Immature natural killer cell (primary cell): ENCODE data around the gene RASGRP1. TPM values are rescaled to one million over a fixed set of nuclear protein-coding genes. Genes with fewer than 3 reads are reported as not detected.
A peak's percentile ranks its signal among the peaks of the same experiment; 100 is the strongest.

Source experiments
- DNase-seq, 3 donors: peaks; one replicate each; pipeline ENCODE4 v3.0.0; 2022; ENCODE audit warnings: mixed read lengths in 1 of 3
- H3K27ac Mint-ChIP-seq, 6 donors: one replicate each; pipeline ENCODE4 v1.8.0; 2020; ENCODE audit warnings: mixed read lengths in 6 of 6, mild to moderate bottlenecking in 5 of 6, inconsistent platforms in 4 of 6, moderate library complexity in 3 of 6
- H3K27me3 Mint-ChIP-seq, 3 donors: one replicate each; pipeline ENCODE4 v1.8.0; 2020 to 2021; ENCODE audit warnings: low read depth in 3 of 3, mild to moderate bottlenecking in 3 of 3, mixed read lengths in 3 of 3, moderate library complexity in 3 of 3, inconsistent platforms in 1 of 3
- H3K36me3 Mint-ChIP-seq, 3 donors: one replicate each; pipeline ENCODE4 v1.8.0; 2020; ENCODE audit warnings: mixed read lengths in 3 of 3, inconsistent platforms in 2 of 3, mild to moderate bottlenecking in 2 of 3
- H3K4me1 Mint-ChIP-seq, 2 donors: one replicate each; pipeline ENCODE4 v1.8.0; 2020; ENCODE audit warnings: inconsistent platforms in 2 of 2, mild to moderate bottlenecking in 2 of 2, mixed read lengths in 2 of 2, moderate library complexity in 1 of 2
- H3K4me3 Mint-ChIP-seq, 5 donors: one replicate each; pipeline ENCODE4 v1.8.0; 2020; ENCODE audit warnings: mild to moderate bottlenecking in 5 of 5, mixed read lengths in 5 of 5, inconsistent platforms in 3 of 5, moderate library complexity in 3 of 5
- H3K9me3 Mint-ChIP-seq, 6 donors: one replicate each; pipeline ENCODE4 v1.8.0; 2020; ENCODE audit warnings: mild to moderate bottlenecking in 6 of 6, mixed read lengths in 6 of 6, inconsistent platforms in 4 of 6, moderate library complexity in 3 of 6
- polyA plus RNA-seq, 3 donors: library from polyadenylated mRNA; unstranded; fragments of 300-500 nt; fragmentation: Illumina TruSeq; gene quantifications; one replicate each; pipeline ENCODE4 v1.2.3, GENCODE V29; 2021

The RASGRP1 gene
- polyA plus RNA-seq, 3 donors from 2014 or later: 21.9 to 63.9 (median 22.7) TPM

GRCh38 chr15:38453971-38454695 is 110.5 kb downstream of the RASGRP1 start, which contains the start of gene FAM98B:
TSS of gene FAM98B (plus strand) at chr15:38454127. CDS start at chr15:38454162, 35 bp downstream.
- H3K9me3 Mint-ChIP-seq: no peaks in the 10 kb centered on the region
- peak within 1 kb of the TSS; percentile 97 to 98 (median 97) for H3K4me3 Mint-ChIP-seq
- peak; percentile 85 to 87 (median 86) for DNase-seq
- H3K27ac Mint-ChIP-seq: peak within 1 kb of the TSS; percentile 86 to 98 (median 97)
- peaks cover 7 to 19% (median 10%) of the 10 kb centered on the region in 3 donors for H3K27me3 Mint-ChIP-seq
- H3K4me1 Mint-ChIP-seq: peaks cover 27 to 44% of the 10 kb centered on the region in 2 donors
- H3K36me3 Mint-ChIP-seq: no peaks in the 10 kb centered on the region

DNA sequence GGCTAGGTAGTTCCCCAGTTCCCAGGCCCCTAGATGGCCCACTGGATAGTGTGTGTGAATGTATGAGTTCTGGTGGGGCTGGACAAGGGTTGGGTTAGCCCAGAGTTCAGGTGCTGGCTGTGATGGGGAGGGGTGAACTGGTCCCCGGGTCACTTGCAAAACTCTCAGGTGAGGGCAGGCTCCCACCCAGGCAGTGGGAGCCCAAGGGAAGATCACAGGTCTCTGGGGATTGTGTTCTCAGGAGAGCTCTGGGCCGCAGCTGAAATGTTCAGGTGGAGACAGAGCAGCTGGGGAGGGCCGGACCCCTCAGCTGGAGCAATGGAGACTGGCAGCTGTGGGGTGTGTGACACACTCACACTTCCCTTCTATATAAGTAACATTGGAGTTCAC is 123.5 kb downstream of the RASGRP1 start:
- H3K27ac Mint-ChIP-seq: peak overlapping the region in 2 of 6 donors; percentile 18 to 28
- H3K27me3 Mint-ChIP-seq: peaks cover 5 to 23% (median 9%) of the 10 kb centered on the region in 3 donors
- peaks cover 2 to 13% of the 10 kb centered on the region in 2 donors for H3K4me1 Mint-ChIP-seq
- H3K4me3 Mint-ChIP-seq: no peak overlapping the region
- no peaks in the 10 kb centered on the region for H3K36me3 Mint-ChIP-seq
- no peak for DNase-seq
- H3K9me3 Mint-ChIP-seq: no peaks in the 10 kb centered on the region

- Mint-ChIP-seq H3K36me3 (no peaks in the 10 kb centered on the region), H3K9me3 (no peaks in the 10 kb centered on the region), H3K27ac (peak overlapping the region in 2 of 6 donors; percentile 2 to 3), H3K27me3 (peaks cover 7 to 29% (median 7%) of the 10 kb centered on the region in 3 donors), H3K4me1 (peaks cover 2 to 13% of the 10 kb centered on the region in 2 donors), H3K4me3 (no peak overlapping the region)
- peak; percentile 47 to 63 (median 62) for DNase-seq
Measured at GRCh38 chr15:38440353-38441129, 124.1 kb downstream of the RASGRP1 start.

Other genes starting within 250 kb of the RASGRP1 start
- 1 to 10 TPM; 1.6 to 7.0 (median 4.0) TPM for gene FAM98B, start 110.7 kb downstream of the RASGRP1 start, polyA plus RNA-seq